NCI-H2196 treated with DMSO at 0.1 percent for 48 hours (cell line): ENCODE data around the gene C1orf141.
"Not testable (repeated sequence)": the region's sequence is repeated elsewhere in the genome, so short reads cannot be mapped to it uniquely, and the experiment has no call there.

Source experiments
- DNase-seq: peaks from one replicate; lab custom pipeline; 2025; ENCODE audit not compliant: unreplicated experiment; lab: John Stamatoyannopoulos, UW

Gene C1orf141

DNA sequence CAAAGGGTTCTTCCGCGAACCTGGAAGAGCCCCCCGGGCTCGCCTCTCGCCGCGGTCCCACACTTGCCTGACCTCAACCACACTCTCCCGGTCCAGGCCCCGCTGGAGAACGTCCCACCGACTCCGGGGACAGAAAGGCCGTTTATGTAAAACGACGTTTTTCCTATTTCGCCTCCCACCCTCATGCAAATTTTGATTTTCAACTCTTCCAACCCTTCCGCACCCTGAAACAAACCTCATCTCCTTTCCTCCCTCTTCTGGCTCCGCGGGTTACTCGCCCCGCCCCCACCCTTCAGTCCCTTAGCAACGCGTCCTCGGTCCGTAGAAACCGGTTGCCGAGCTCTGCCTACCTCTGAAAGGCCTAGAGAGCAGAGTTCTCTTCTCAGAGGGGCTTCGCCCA lies at the start of gene C1orf141:
C1orf141 (minus strand) TSS at position 276 of the 400 bp plus-strand sequence. CDS start 7,730 bp downstream, outside the sequence.
- no peak for DNase-seq

DNA sequence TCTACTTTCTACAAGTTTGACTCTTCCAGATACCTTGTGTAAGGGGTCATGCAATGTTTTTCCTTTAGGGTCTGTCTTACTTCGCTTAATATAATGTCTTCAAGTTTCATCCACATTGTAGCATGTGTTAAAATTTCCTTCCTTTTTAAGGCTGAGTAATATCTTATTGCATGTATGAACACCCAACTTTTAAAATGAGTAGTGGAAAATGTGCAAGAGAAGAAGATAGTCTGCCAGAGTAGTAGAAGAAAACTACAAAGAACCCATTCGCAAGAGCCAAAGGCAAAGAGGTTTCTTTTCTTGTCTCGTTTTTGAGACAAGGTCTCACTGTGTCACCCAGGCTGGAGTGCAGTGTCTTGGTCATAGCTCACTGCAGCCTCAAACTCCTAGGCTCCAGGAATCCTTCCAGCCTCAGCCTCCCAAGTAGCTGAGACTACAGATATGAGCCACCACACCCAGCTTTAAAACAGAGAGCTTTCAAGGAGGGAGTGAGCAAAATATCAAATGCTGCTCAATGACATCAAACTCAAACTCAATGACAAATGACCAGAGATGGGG lies 40.8 kb upstream of the C1orf141 start:
- no peak for DNase-seq

DNA sequence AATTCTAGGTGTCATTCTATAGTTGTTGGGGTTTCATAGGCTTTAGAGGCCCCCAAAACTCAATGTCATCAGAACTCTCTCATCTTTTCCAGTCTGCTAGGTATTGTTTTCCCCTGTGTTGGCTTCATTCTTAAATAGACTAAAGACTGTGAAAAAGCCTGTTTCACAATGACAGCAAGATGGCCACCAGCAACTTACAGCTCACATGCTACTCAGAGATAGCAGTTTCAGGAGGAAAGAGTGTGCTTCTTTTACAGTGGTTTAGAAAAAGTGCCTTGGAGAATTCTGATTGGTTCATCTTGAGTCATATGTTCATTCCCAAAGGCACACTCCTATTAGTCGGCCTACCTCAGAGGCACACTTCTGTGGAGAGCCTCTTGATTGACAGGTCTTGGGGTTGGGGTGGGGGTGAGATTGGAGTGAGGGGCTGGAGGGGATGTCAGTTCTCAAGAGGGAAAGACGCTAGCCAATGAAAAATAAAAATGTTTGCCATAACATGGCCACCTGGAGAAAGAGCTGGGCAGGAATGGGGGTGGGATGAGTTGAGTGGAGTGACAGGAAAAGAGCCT lies 40.0 kb upstream of the C1orf141 start:
- no peak for DNase-seq

DNA sequence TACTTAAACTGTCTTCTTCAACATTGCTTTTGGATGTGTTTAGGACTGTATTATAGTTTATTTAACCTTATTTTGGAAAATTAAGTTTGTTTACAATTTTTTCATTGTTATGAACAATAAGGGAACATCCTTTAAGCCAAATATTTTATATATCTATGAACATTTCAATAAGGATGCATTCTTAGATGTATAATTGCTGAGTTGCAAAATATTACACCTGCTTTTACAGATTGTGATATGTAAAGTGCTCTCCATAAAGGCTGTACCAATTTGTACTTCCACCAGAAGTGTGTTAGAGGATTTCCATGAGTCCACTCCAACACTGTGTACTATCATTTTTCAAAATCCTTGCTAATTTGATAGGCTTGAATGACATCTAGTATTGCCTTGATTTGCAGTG lies 39.2 kb upstream of the C1orf141 start:
- DNase-seq: no peak

DNA sequence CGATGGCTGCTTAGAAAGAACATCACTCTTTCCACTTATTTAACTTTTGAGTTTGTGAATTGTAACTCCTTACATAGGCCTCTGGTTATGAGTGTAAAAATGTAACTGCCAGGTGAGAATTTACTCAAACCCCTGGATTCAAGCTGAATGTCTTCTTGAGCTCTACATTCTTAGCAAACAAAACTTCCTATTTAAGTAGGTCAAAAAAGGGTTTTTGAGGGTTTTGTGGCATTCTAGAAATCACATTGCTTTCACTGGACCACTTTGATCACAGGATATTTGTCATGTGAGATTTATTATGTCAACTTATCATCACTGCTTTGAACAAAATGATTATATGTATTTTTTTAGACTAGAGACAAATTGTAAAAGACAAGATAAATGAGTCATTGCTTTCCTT lies 37.2 kb upstream of the C1orf141 start:
- no peak for DNase-seq

DNA sequence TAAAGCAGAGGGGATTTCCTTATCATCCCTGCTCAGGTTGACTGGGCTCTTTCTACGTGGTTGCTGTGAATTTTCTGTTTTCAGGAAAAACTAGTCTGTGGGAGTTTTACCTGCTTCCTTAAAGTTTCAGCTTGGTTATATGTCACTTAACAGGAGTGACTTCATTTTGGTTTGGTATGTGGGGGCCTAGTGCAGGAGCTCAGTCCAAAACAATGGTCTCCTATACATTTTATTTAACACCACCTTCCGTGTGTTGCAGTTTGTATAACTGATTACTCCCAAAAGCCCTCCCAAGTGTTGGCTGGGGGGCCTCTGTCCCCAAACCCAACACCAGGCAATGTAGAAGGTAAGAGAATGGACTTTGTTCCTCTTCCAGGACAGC lies 36.8 kb upstream of the C1orf141 start:
- no peak for DNase-seq

DNA sequence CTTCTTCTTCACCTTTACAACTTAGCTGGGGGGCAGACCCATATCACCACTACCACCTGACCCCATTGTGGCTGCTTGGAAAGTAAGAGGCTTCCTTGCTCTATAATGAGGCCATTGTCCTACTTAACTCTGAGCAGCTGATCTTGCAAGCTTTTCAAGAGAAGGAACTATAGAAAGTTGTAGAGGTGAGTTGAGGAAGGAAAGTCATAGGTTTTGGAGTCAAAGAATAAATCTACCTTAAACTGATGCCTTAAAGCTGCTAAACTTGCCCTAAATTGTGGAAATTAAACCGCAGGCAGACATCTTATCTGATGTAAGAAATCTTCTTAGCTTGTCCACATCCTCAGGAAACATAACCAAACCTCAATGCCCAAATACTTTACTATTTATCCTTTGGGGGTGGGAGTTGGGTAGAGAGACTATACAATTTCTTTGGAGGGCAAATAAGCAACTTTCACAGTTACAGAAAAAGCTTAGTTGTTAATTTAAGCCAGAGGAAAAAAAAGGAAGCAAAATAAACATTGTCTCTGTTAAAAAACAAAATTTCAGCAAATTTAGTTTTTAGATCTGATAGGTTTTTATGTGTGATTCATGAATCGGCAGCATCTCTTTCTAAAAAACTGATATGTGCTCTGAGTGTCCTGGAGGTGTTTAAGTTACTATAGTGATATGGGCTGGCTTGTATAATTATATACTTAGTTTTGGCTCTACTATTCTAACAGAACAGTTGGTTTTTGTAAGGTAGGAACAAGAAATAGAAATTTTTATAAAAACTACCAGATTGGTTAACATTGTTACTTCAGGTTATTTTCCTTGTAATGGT lies 36.2 kb upstream of the C1orf141 start:
- no peak for DNase-seq

DNA sequence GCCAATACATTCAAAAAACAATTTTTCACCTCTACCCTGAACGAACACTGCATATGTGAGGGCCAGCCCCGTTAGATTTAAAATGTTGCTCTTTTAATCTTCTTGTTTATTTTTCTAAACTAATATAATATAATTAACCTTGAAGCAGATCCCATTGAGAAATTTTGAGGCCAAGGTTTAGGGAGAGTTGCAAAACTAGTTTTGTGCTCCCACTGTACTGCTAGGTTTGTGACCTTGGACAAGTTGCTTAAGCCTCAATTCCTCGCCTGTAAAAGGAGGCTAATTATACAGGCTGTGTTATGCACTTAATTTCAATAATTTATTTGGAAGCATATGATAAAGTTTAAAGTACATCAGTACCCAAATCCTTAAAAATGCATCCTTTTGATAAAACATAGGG lies 35.2 kb upstream of the C1orf141 start:
- DNase-seq: no peak

DNA sequence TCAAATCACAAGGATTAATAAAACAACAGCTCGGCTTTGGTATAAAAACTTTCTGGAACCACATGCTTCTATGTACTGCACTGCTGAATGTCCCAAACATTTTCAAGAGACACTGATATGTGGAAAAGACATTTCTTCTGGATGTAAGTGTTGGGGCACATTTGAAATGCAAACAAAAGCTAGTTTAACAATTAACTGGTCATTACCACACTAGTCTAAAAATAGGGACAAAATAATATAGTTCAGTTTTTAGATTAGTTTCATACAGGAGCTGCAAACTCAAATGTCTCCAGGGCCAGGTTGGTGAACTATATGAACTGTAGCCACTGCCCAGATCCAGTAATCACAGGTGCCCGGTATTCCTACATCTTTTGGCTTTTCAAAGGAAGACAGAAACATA lies 34.7 kb upstream of the C1orf141 start:
- no peak for DNase-seq

DNA sequence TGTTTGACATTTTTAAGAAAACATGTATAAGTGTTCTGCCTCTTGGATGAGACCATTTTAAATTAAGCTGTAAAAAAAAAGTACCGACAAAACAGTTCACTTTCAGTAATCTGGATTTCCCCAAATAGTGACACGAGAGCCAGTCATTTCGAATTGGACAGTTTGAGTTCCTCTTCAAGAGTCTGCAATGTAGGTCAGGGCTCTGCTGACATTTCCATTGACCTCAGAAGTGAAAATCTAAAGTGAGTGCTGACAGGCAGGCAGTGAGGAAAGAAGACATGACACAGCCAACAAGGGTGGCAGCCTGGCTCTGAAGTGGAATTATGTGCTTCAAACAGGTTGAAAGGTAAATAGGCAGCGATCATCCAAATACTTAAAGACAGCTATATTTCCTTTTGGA lies 31.4 kb upstream of the C1orf141 start, which contains the start of gene IL23R:
IL23R (plus strand) TSS at position 259 of the 400 bp plus-strand sequence. CDS start 1,667 bp downstream, outside the sequence.
- DNase-seq: no peak

DNA sequence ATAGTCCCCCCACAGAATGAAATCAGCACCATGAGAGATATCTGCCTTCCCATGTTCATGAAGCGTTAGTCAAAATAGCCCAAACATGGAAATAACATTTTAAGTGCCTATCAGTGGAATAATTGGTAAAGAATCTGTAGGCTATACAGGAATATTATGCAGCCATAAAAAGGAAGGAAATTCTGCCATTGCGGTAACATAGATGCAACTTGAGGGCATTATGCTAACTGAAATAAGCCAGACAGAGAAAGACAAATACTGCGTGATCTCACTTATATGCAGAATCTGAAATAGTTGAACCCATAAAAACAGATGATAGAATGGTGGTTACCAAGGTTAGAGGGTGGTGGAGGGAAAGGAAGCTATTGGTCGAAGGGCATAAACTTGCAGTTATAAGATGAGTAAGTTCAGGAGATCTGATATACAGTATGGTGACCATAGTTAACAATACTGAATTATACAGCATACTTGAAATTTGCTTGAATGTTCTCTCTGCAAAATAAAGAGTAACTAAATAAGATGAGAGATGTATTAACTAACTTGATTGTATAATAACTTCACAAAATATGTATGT lies 30.8 kb upstream of the C1orf141 start:
- DNase-seq: no peak

DNA sequence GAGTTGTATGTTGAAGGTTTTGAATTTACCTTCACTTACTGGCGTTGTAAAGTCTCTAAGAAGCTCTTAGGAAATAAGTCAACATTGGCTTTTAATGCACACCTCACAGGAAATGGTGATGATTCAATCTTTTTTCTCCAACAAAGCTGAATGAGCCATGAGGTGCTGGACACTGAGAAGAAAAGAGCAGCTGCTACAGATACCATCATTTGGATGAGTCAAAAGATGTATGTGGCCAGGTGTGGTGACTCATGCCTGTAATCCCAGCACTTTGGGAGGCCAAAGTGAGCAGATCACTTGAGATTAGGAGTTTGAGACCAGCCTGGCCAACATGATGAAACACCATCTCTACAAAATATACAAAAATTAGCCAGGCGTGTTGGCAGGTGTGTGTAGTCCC lies 28.2 kb upstream of the C1orf141 start:
- peak; percentile 38 for DNase-seq

DNA sequence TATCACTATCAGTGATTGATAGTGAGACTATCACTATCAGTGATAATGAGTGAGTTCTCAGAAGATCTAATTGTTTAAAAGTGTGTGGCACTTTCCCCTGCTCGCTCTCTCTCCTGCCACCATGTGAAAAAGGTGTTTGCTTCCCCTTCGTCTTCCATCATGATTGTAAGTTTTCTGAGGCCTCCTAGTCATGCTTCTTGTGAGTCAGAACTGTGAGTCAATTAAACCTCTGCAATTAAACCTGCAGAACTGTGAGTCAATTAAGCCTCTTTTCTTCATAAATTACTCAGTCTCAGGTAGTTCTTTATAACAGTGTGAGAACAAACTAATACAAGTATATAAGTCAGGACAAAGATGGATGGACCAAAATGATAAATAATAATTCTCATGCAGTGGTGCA lies 24.5 kb upstream of the C1orf141 start:
- DNase-seq: no peak

DNA sequence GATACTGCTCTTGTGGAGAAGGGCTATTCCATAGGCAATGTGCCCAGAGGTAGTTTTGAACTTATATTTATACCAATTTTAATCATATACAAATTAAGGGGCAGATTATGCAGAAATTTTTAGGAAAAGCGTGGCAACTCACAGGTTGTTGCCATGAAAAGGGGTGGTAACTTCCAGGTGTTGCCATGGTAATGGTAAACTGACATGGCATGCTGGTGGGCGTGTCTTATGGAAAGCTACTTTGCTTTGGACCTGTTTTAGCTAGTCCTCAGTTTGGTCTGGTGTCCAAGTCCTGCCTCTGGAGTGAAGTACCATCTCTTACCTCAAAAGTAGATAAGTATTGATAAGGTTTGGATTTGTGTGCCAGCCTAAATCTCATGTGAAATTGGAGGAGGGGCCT lies 23.6 kb upstream of the C1orf141 start:
- no peak for DNase-seq

DNA sequence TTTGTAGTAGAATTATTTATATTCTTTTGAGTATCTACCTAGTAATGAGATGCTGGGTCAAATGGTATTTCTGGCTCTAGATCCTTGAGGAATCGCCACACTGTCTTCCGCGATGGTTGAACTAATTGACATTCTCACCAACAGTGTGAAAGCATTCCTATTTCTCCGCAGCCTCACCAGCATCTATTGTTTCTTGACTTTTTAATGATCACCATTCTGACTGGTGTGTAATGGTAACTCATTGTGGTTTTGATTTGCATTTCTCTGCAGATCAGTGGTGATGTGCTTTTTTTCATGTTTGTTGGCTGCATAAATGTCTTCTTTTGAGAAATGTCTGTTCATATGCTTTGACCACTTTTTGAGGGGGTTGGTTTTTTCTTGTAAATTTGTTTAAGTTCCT lies 16.2 kb upstream of the C1orf141 start:
- DNase-seq: no peak

DNA sequence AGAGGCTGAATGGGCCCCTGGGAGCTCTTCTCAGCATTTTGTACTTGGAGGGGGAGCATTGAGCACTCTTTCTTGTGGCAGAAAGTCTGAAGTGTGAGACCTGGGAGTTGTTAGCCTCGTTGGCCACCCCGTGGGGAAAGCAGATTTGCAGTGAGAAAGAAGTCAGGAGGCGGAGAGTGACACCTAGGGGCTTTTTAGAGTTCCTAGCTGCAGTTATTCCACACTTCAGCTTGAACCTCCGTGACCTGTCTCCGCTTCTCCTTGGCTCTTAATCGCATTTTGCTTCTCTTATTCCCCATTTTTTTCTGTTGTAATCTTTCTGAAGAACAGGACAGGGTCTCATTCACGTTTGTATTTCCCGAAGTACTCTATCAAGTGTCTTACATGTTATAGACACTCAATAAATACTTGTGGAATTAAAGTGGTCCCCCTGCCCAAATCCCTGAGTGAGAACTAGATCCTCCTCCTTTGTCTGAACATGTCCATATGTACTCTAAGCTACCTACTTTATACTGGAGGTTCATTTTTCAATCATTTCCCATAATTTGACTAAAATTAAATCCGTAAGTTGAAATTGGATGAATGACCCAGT lies 14.5 kb upstream of the C1orf141 start:
- DNase-seq: peak; percentile 61

DNA sequence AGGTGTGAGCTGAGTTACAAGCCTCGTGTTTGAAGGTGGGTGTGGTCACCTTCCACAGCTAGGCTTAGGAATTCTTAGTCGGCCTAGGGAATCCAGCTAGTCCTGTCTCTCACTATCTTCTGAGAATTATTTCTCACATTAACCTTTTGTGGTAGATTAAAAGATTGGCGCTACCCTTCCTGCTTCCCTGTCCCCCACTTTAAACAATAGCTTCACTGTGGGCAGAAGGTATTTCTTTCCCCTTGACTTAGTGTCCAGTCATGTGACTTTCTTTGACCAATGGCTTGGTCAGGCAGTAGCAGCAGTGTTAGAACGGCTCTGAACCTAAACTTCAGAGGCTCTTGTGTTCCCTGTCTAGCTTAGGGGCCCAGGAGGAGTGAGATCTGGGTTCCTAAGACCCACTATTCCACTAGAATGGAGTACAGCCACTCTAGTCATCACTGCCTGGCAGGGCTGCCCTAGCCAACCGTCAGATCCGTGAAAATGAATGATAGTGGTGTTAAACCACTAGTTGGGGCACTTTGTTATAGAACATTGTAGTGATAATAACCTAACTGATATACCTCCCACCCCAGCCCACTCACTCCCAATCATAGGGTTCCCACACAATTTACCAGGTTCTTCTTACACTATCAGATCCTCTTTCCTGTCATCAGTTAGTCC lies 13.9 kb upstream of the C1orf141 start:
- no peak for DNase-seq

DNA sequence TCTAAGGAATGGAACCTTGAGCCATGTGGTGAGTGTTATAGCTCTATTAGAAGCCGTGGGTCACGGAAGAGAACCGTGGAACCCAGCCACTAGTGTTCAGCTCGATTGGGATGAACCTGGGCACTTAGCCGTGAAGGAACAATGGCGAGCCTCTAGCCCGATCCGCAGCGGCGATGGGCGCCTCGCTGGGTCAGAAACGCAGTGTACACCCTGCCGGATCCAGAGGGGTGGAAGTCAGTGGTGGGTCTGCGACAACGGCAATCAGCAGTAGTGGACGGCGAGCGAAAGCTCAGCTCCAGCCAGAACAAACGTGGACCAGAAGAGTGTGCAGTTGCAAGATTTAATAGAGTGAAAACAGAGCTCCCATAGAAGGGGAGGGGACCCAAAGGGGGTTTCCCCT lies 13.2 kb upstream of the C1orf141 start:
- not testable (repeated sequence) for DNase-seq

DNA sequence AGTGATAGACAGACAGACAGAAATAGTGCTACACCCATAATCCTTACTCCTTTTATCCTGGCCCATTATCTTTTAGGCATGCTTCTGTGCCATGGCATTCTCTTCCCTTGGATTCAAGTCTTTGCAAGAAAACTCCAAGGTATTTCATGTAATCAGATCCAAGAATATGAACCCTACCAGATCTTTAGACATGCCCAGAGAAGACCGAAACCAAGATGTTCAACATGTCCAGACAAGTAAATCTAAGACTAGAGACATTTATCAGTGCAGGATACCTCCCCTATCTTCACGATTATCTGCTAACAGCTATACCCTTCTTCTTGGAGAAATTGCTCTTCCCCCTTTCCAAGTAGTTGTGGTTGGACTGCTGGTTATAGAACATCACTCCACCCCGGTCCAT lies 11.8 kb upstream of the C1orf141 start:
- no peak for DNase-seq

DNA sequence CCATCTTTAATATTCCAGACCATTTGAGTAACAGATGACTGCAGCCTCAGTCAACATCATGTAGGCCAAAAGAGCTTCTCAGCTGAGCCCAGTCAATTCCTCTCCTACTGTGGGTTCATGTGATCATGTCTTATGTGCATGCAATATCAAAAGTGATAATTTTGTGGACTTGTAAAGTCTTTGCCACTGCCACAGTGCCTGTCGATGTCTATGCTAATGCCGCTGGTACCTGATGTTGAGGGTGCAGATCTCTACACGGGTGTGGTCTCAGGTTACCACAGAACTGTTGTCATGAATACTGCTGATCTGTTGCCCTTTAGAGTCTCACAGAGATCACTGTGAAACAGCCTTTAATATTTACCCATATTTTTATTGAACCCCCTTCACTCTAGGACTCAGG lies 11.3 kb upstream of the C1orf141 start:
- no peak for DNase-seq

DNA sequence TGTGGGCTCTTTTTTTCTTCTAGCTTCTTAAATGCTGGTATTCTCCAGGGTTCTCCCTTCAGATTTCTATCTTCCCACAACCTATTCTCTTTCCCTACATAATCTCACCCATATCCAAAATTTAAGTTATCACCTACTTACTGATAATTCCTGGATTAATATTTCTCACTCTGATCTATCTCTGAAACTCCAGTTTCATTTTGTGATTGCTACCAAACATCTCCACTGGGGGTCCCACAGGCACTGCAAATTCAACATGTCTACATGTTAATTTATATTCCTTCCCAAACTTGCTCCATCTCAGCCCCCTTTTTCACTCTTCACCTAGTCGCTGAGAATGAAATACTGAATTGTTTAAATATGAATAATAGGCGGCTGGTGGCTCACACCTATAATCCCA lies 9.9 kb upstream of the C1orf141 start:
- no peak for DNase-seq
